Common myeloid progenitor, CD34-positive (primary cell): ENCODE measurements around the gene MED9.

Experiments
- CTCF ChIA-PET: fragments of 350-600 bp; sonication (Branson Sonifier 250); formaldehyde crosslinking; loops from one replicate; lab custom pipeline; 2021; ENCODE audit warnings: antibody characterized with exemption; lab: Charles Lee
- POLR2A ChIA-PET: fragments of 350-600 bp; sonication (Branson Sonifier 250); formaldehyde crosslinking; loops from one replicate; lab custom pipeline; 2021; ENCODE audit warnings: antibody characterized with exemption; lab: Charles Lee
- DNase-seq, 3 donors: peaks; one replicate each; pipeline versions ENCODE4 v3.0.0 to v3.0.0-alpha.2; 2013
- H3K27ac ChIP-seq, 2 experiments: 1 replicate in 1 of 2; 2 replicates in 1 of 2; pipeline ENCODE4 v1.7.0; 2013; ENCODE audit warnings: inconsistent platforms in 2 of 2, low read length in 2 of 2, mild to moderate bottlenecking in 2 of 2, low read depth in 1 of 2, moderate library complexity in 1 of 2; ENCODE audit not compliant: severe bottlenecking in 2 of 2, insufficient read depth in 1 of 2, poor library complexity in 1 of 2
- H3K27me3 ChIP-seq, 5 experiments: replicated peaks in 2 of 5; 1 replicate in 3 of 5; 2 replicates in 2 of 5; pipeline versions ENCODE4 v1.6.1 to v1.7.0; 2013; ENCODE audit warnings: low read length in 4 of 5, mild to moderate bottlenecking in 2 of 5, moderate library complexity in 2 of 5, inconsistent platforms in 1 of 5; ENCODE audit not compliant: insufficient read depth in 5 of 5, control insufficient read depth in 4 of 5
- H3K36me3 ChIP-seq, 4 experiments: 1 replicate in 2 of 4; 2 replicates in 2 of 4; pipeline versions ENCODE4 v1.6.1 to v1.7.0; 2013; ENCODE audit warnings: low read length in 3 of 4, control low read depth in 1 of 4, mild to moderate bottlenecking in 1 of 4; ENCODE audit not compliant: control insufficient read depth in 4 of 4, insufficient read depth in 4 of 4
- H3K4me1 ChIP-seq, 4 experiments: 1 replicate in 3 of 4; 2 replicates in 1 of 4; pipeline versions ENCODE4 v1.6.1 to v1.7.1; 2013; ENCODE audit warnings: low read length in 3 of 4, mild to moderate bottlenecking in 3 of 4, control low read depth in 1 of 4, inconsistent platforms in 1 of 4, moderate library complexity in 1 of 4; ENCODE audit not compliant: control insufficient read depth in 4 of 4, insufficient read depth in 4 of 4; ENCODE audit errors: control extremely low read depth in 1 of 4
- H3K4me3 ChIP-seq, 7 experiments: 1 replicate in 4 of 7; 2 replicates in 3 of 7; pipeline versions ENCODE4 v1.5.1 to v1.7.0; 2013; ENCODE audit warnings: mild to moderate bottlenecking in 7 of 7, low read length in 6 of 7, moderate library complexity in 6 of 7, inconsistent platforms in 2 of 7, low read depth in 2 of 7, control low read depth in 1 of 7; ENCODE audit not compliant: insufficient read depth in 4 of 7, control insufficient read depth in 1 of 7; ENCODE audit errors: extremely low read depth in 1 of 7
- H3K9me3 ChIP-seq, 5 experiments: 1 replicate in 4 of 5; 2 replicates in 1 of 5; pipeline versions ENCODE4 v1.6.1 to v1.7.1; 2013; ENCODE audit warnings: low read length in 4 of 5, mild to moderate bottlenecking in 2 of 5, inconsistent platforms in 1 of 5, low read depth in 1 of 5, moderate library complexity in 1 of 5; ENCODE audit not compliant: control insufficient read depth in 4 of 5, insufficient read depth in 2 of 5; ENCODE audit errors: control extremely low read depth in 1 of 5
- whole genome bisulfite sequencing: methylation state at CpG from one replicate; pipeline ENCODE4 v1.1.5; 2013; ENCODE audit not compliant: insufficient coverage; 5-methylcytosine and 5-hydroxymethylcytosine counted together

The MED9 gene

DNA sequence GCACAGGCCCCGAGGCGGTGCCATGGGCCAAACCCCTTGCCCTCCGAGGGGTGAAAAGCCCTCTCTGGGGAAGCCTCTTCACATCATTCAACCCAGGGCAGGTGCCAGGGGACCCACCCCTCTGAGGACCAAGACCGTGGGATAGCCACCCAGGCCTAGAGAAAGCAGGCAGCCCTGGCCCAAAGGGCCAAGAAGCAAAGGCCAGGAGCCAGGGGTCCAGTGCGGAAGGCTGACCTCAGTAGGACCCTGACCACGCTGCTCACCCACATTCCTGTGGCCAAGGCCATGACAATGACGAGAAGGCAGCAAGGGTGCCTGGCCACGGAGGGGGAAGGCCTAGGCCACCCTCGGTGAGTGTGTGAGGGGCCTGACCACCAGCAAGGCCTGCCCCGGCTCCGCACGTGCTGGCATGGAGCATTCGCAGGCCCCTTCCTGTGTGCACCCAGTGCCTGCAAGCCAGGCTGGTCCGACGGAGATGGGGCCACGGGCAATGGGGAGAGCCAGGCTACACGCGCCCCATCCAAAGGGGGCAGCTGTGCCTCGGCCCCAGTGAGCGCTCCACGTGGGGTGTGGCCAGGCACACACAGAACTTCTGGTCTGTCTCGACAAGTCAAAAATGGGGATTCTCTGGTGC lies 43.9 kb downstream of the MED9 start:
- ChIA-PET POLR2A (no interaction called here), CTCF (interaction anchor here (0.6 to 1.8 kb wide), 4 partner anchors 15 to 48 kb away, joined by 3 to 8 read pairs (median 5); no protein-coding TSS in a partner anchor)
- Histone ChIP-seq H3K27me3 (no peaks in the 10 kb centered on the region), H3K4me3 (no peak overlapping the region), H3K27ac (no peak overlapping the region), H3K9me3 (no peaks in the 10 kb centered on the region), H3K4me1 (peaks cover 0 to 22% (median 11%) of the 10 kb centered on the region in 4 experiments), H3K36me3 (peaks cover 0 to 4% (median 0%) of the 10 kb centered on the region in 4 experiments)
- WGBS, result 93% methylated on average over 22 of the region's 22 CpGs
- DNase-seq, result no peak

DNA sequence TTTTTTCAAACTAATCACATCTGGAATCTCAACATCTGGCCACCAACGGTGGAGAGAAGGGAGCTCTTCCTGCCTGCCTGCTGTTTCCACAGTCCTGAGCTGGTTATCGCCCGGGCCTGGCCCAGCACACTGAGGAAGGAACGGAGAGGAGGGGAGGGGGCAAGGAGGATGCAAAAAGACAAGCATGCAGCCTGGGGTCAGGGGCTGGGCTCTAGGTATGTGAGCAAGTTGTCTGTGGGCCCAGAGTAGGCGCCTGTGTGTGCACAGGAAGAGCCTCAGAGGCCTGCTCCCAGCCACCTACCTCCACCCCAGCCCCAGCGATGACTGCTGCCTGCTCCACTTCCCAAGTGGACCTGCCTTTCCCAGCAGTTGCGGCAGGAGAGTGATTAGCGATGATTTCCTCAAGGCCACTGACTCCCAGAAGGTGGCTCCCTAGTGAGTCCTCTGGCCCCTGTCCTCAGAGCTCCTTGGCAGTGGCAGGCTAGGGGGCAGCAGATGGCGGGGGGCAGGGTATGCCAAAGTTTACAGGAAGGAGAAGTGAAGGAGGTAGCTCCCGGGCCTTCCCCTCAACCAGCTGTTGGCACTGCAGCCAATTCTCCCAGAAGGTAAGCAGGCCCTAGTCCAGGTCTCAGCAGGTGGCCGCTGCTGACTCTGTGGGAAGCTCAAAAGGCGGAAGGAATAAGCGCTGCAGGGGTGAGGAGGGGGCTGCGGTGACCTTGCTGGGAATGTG lies 46.4 kb downstream of the MED9 start:
- Histone ChIP-seq H3K27ac (peak overlapping the region in 1 of 2 experiments; percentile 50), H3K4me1 (peaks cover 0 to 22% (median 11%) of the 10 kb centered on the region in 4 experiments), H3K36me3 (peaks cover 0 to 4% (median 0%) of the 10 kb centered on the region in 4 experiments), H3K27me3 (no peaks in the 10 kb centered on the region), H3K9me3 (no peaks in the 10 kb centered on the region), H3K4me3 (no peak overlapping the region)
- 54% methylated on average over 10 of the region's 14 CpGs for WGBS
- ChIA-PET POLR2A (no interaction called here), CTCF (interaction anchor here (0.6 to 1.5 kb wide), 8 partner anchors 10 to 141 kb away, joined by 3 to 8 read pairs (median 4); partner anchors contain the start of gene PEMT)
- peak; percentile 19 to 65 (median 51) for DNase-seq

DNA sequence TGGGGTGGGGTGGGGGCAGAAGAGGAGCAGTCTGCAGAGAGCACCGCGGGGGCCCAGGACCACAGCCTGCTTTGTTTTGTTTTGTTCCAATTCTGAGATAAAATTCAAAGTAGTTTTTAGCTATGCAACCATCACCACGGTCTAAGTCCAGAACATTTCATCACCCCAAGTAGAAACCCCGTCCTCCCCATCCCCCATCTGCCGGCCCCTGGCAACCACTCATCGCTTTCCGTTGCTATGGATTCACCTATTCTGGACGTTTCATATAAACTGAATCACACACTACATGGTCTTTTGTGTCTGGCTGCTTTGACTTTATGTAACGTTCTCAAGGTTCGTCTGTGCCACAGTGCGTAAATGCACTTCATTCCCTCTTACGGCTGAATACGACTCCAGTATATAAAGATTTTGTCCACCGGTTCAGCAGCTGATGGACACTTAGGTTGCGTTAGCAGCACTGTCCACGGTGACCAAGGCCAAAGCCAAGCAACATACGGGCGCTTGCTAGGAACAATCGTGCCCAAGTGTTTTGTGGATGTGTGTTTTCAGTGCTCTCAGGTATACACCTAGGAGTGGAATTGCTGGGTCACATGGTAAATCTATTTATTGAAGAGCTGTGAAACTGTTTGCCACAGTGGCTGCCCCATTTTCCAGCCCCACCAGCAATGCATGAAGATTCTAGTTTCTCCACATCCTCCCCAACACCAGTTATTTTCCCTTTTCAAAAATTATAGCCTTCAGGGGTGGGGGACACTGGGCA lies 47.1 kb downstream of the MED9 start:
- CTCF ChIA-PET, result interaction anchor here (0.9 to 1.5 kb wide), 5 partner anchors 10 to 142 kb away, joined by 4 to 8 read pairs (median 5); no protein-coding TSS in a partner anchor
- Histone ChIP-seq H3K36me3 (peaks cover 0 to 2% (median 0%) of the 10 kb centered on the region in 4 experiments), H3K4me1 (peaks cover 0 to 22% (median 11%) of the 10 kb centered on the region in 4 experiments), H3K27me3 (no peaks in the 10 kb centered on the region), H3K4me3 (no peak overlapping the region), H3K27ac (no peak overlapping the region), H3K9me3 (no peaks in the 10 kb centered on the region)
- POLR2A ChIA-PET, result no interaction called here
- WGBS, result 95% methylated on average over 19 of the region's 19 CpGs
- no peak for DNase-seq

- 65% methylated on average over 12 of the region's 15 CpGs for WGBS
- Histone ChIP-seq H3K4me3 (no peak overlapping the region), H3K9me3 (no peaks in the 10 kb centered on the region), H3K36me3 (no peaks in the 10 kb centered on the region), H3K27ac (no peak overlapping the region), H3K4me1 (peaks cover 0 to 22% (median 11%) of the 10 kb centered on the region in 4 experiments), H3K27me3 (no peaks in the 10 kb centered on the region)
- ChIA-PET CTCF (no interaction called here), POLR2A (no interaction called here)
- peak in 1 of 3 donors; percentile 4 for DNase-seq
Observed at GRCh38 chr17:17525311-17525710, 48.5 kb downstream of the MED9 start.

DNA sequence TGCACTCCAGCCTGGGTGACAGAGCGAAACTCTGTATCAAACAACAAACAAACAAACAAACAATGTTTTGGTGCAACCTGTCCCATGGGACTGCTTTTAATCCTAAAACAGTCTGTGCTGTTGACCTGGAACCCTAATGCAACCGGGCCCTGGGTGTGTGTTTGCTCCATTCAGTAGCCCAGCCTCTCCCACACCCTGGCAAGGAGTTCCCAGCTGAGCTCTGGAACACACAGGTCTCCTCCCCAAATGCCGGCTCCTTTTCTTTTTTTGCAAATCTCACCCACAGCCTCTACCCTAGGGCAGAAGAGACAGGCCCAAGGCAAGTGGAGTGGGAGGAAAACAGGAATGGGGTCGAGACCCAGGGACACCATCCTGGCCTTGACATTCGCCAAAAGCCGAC lies 49.2 kb downstream of the MED9 start:
- Histone ChIP-seq H3K27ac (no peak overlapping the region), H3K9me3 (no peaks in the 10 kb centered on the region), H3K4me1 (peaks cover 0 to 22% (median 11%) of the 10 kb centered on the region in 4 experiments), H3K36me3 (no peaks in the 10 kb centered on the region), H3K27me3 (no peaks in the 10 kb centered on the region), H3K4me3 (no peak overlapping the region)
- CTCF ChIA-PET, result no interaction called here
- POLR2A ChIA-PET, result no interaction called here
- no peak for DNase-seq
- WGBS, result 94% methylated on average over 4 of the region's 6 CpGs

DNA sequence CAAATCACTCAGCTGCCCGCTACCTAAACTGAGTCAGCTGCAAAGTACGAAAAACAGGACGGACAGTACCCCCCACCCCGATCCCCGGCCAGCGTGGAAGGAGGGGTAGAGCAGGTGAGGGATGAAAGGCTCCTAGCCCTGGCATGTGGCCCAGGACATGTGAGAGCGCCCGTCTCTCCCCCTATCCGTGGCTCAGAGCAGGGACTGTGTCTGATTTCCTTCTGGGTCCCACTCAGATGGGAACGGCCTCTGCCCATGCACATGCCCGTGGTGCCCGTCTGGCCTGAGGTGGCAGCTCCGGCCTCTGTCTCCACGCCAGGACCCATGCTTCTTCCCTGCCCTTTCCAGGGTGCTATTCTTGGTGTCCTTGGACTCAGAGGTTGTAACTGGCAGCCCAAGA lies 49.6 kb downstream of the MED9 start:
- 96% methylated on average over 14 of the region's 14 CpGs for WGBS
- Histone ChIP-seq H3K4me3 (no peak overlapping the region), H3K9me3 (no peaks in the 10 kb centered on the region), H3K27me3 (no peaks in the 10 kb centered on the region), H3K36me3 (no peaks in the 10 kb centered on the region), H3K4me1 (peaks cover 0 to 22% (median 11%) of the 10 kb centered on the region in 4 experiments), H3K27ac (no peak overlapping the region)
- POLR2A ChIA-PET, result no interaction called here
- CTCF ChIA-PET, result no interaction called here
- no peak for DNase-seq
